Loucy (cell line): ENCODE results near the gene ZCCHC4.
A peak's percentile ranks its signal among the peaks of the same experiment; 100 is the strongest.

Experiments used
- H2AFZ ChIP-seq: fragments of 200-600 bp; sonication (generic); 2 replicates; pipeline ENCODE4 v1.6.0; 2016; ENCODE audit warnings: antibody characterized with exemption, mild to moderate bottlenecking, low read length, moderate library complexity
- H3F3A ChIP-seq: fragments of 200-600 bp; 2 replicates; pipeline ENCODE4 v1.6.0; 2016; ENCODE audit warnings: antibody characterized with exemption, low read depth, mild to moderate bottlenecking
- H3K27me3 ChIP-seq: fragments of 200-600 bp; sonication (generic); 2 replicates; pipeline ENCODE4 v1.6.1; 2014; ENCODE audit warnings: low read length, mild to moderate bottlenecking; ENCODE audit not compliant: insufficient read depth, poor library complexity, severe bottlenecking
- H3K36me3 ChIP-seq: fragments of 200-600 bp; sonication (generic); 2 replicates; pipeline ENCODE4 v1.6.1; 2016; ENCODE audit warnings: low read length; ENCODE audit not compliant: insufficient read depth
- H3K4me1 ChIP-seq: fragments of 200-600 bp; sonication (generic); 2 replicates; pipeline ENCODE4 v1.5.1; 2014; ENCODE audit warnings: low read length, mild to moderate bottlenecking; ENCODE audit not compliant: insufficient read depth, poor library complexity, severe bottlenecking
- H3K4me2 ChIP-seq: fragments of 200-600 bp; sonication (generic); 2 replicates; pipeline ENCODE4 v1.6.0; 2014; ENCODE audit warnings: antibody characterized with exemption, low read length, low read depth, mild to moderate bottlenecking; ENCODE audit not compliant: poor library complexity, severe bottlenecking
- H3K4me3 ChIP-seq: fragments of 200-600 bp; sonication (generic); 2 replicates; pipeline ENCODE4 v1.5.1; 2014; ENCODE audit warnings: low read length, mild to moderate bottlenecking, mixed read lengths; ENCODE audit not compliant: poor library complexity, severe bottlenecking
- H3K79me2 ChIP-seq: fragments of 200-600 bp; sonication (generic); 2 replicates; pipeline ENCODE4 v1.6.1; 2014; ENCODE audit warnings: low read length; ENCODE audit not compliant: insufficient read depth
- H3K9ac ChIP-seq: fragments of 200-600 bp; sonication (generic); 2 replicates; pipeline ENCODE4 v1.6.0; 2014; ENCODE audit warnings: mild to moderate bottlenecking, low read depth, low read length, moderate library complexity; ENCODE audit not compliant: poor library complexity, severe bottlenecking
- H3K9me2 ChIP-seq: fragments of 200-600 bp; sonication (generic); replicated peaks from 2 replicates; pipeline ENCODE4 v1.6.1; 2016; ENCODE audit warnings: low read depth, low read length, mixed read lengths
- H3K9me3 ChIP-seq: fragments of 200-600 bp; sonication (generic); 2 replicates; pipeline ENCODE4 v1.6.1; 2014; ENCODE audit warnings: mild to moderate bottlenecking, antibody characterized with exemption, low read length, low read depth; ENCODE audit not compliant: insufficient read depth
- H4K20me1 ChIP-seq: fragments of 200-600 bp; sonication (generic); 2 replicates; pipeline ENCODE4 v1.6.0; 2014; ENCODE audit warnings: antibody characterized with exemption, low read length, mild to moderate bottlenecking; ENCODE audit not compliant: insufficient read depth, poor library complexity, severe bottlenecking
- CTCF ChIP-seq: fragments of 200-600 bp; sonication (generic); conservative IDR thresholded peaks from 2 replicates; pipeline ENCODE4 v1.5.1; 2014; ENCODE audit warnings: mild to moderate bottlenecking, antibody characterized with exemption, low read length
- EZH2phosphoT487 ChIP-seq: fragments of 200-600 bp; IDR thresholded peaks from 2 replicates; pipeline ENCODE4 v1.6.1; 2018; ENCODE audit warnings: antibody characterized with exemption, mild to moderate bottlenecking, moderate library complexity, borderline replicate concordance

The ZCCHC4 gene

GRCh38 chr4:25358515-25359275, 46.1 kb downstream of the ZCCHC4 start:
- H3K4me3 ChIP-seq = no peak overlapping the region
- H3K36me3 ChIP-seq = no peaks in the 10 kb centered on the region; the same call in 1 of the 2 replicates
- no peaks in the 10 kb centered on the region for H3F3A ChIP-seq
- no peak overlapping the region for H2AFZ ChIP-seq
- H3K27me3 ChIP-seq = no peaks in the 10 kb centered on the region
- H3K79me2 ChIP-seq = no peaks in the 10 kb centered on the region
- no peak for TF ChIP-seq EZH2phosphoT487
- no peak for TF ChIP-seq CTCF
- no peak overlapping the region for H3K4me2 ChIP-seq
- no peaks in the 10 kb centered on the region for H3K9me2 ChIP-seq
- H4K20me1 ChIP-seq = no peaks in the 10 kb centered on the region
- H3K9me3 ChIP-seq = no peaks in the 10 kb centered on the region
- no peak overlapping the region for H3K9ac ChIP-seq
- no peaks in the 10 kb centered on the region for H3K4me1 ChIP-seq

GRCh38 chr4:25361253-25361652, 48.7 kb downstream of the ZCCHC4 start:
- Histone ChIP-seq H3K27me3 (no peaks in the 10 kb centered on the region), H3K4me1 (no peaks in the 10 kb centered on the region), H3K4me2 (no peak overlapping the region), H3K9me3 (no peaks in the 10 kb centered on the region), H3K9me2 (no peaks in the 10 kb centered on the region), H3K36me3 (no peaks in the 10 kb centered on the region; the same call in 1 of the 2 replicates), H2AFZ (no peak overlapping the region), H3K79me2 (no peaks in the 10 kb centered on the region), H4K20me1 (no peaks in the 10 kb centered on the region), H3F3A (no peaks in the 10 kb centered on the region), H3K9ac (no peak overlapping the region), H3K4me3 (no peak overlapping the region)
- TF ChIP-seq EZH2phosphoT487 (no peak), CTCF (no peak)

- Histone ChIP-seq H3K4me2 (no peak overlapping the region), H3F3A (no peaks in the 10 kb centered on the region), H3K9ac (no peak overlapping the region), H3K9me2 (no peaks in the 10 kb centered on the region), H3K79me2 (no peaks in the 10 kb centered on the region), H3K9me3 (no peaks in the 10 kb centered on the region), H3K27me3 (no peaks in the 10 kb centered on the region), H3K4me1 (no peaks in the 10 kb centered on the region), H2AFZ (no peak overlapping the region), H3K36me3 (peaks cover 13% of the 10 kb centered on the region; the same call in 1 of the 2 replicates), H4K20me1 (no peaks in the 10 kb centered on the region), H3K4me3 (no peak overlapping the region)
- TF ChIP-seq EZH2phosphoT487 (no peak), CTCF (peak; percentile 75)
These were observed 54.5 kb downstream of the ZCCHC4 start for GRCh38 chr4:25367004-25367621.
